GM23248 (cell line): Measurements from ENCODE around the gene C10orf62. TPM values are rescaled to one million over a fixed set of nuclear protein-coding genes. Genes with fewer than 3 reads are reported as not detected.
"Not testable (repeated sequence)": the region's sequence is repeated elsewhere in the genome, so short reads cannot be mapped to it uniquely, and the experiment has no call there.

ENCODE experiments used
- DNase-seq: peaks from one replicate; pipeline ENCODE4 v3.0.0-alpha.2; 2015
- H2AFZ ChIP-seq: fragments of 200-600 bp; sonication (generic); 2 replicates; pipeline ENCODE4 v1.6.1; 2016; ENCODE audit warnings: antibody characterized with exemption
- H3F3A ChIP-seq: fragments of 200-600 bp; sonication (generic); 2 replicates; pipeline ENCODE4 v1.6.1; 2016; ENCODE audit warnings: mild to moderate bottlenecking, antibody characterized with exemption, mixed run types; ENCODE audit not compliant: insufficient read depth
- H3K27ac ChIP-seq: fragments of 200-600 bp; sonication (generic); 2 replicates; pipeline ENCODE4 v1.5.1; 2016; ENCODE audit warnings: mild to moderate bottlenecking
- H3K27me3 ChIP-seq: fragments of 200-600 bp; sonication (generic); replicated peaks from 2 replicates; pipeline ENCODE4 v1.6.1; 2016; ENCODE audit warnings: mild to moderate bottlenecking; ENCODE audit not compliant: insufficient read depth
- H3K36me3 ChIP-seq: fragments of 200-600 bp; sonication (generic); 2 replicates; pipeline ENCODE4 v1.6.1; 2016; ENCODE audit warnings: low read depth, mild to moderate bottlenecking
- H3K4me1 ChIP-seq: fragments of 200-600 bp; sonication (generic); 2 replicates; pipeline ENCODE4 v1.6.1; 2016; ENCODE audit warnings: mild to moderate bottlenecking; ENCODE audit not compliant: insufficient read depth
- H3K4me2 ChIP-seq: fragments of 200-600 bp; sonication (generic); one replicate; pipeline ENCODE4 v1.6.1; 2016; ENCODE audit warnings: mild to moderate bottlenecking; ENCODE audit not compliant: unreplicated experiment
- H3K4me3 ChIP-seq: fragments of 200-600 bp; sonication (generic); 2 replicates; pipeline ENCODE4 v1.5.1; 2016; ENCODE audit warnings: mild to moderate bottlenecking
- H3K79me2 ChIP-seq: fragments of 200-600 bp; sonication (generic); 2 replicates; pipeline ENCODE4 v1.6.1; 2016; ENCODE audit warnings: mild to moderate bottlenecking; ENCODE audit not compliant: insufficient read depth
- H3K9ac ChIP-seq: fragments of 200-600 bp; sonication (generic); 2 replicates; pipeline ENCODE4 v1.6.1; 2016; ENCODE audit warnings: mild to moderate bottlenecking
- H3K9me2 ChIP-seq: fragments of 200-600 bp; sonication (generic); 2 replicates; pipeline ENCODE4 v1.6.1; 2016; ENCODE audit warnings: mixed run types, mild to moderate bottlenecking, moderate library complexity; ENCODE audit not compliant: insufficient read depth
- H3K9me3 ChIP-seq: fragments of 200-600 bp; sonication (generic); one replicate; pipeline ENCODE4 v1.6.1; 2017; ENCODE audit warnings: low read depth
- H4K20me1 ChIP-seq: fragments of 200-600 bp; sonication (generic); 2 replicates; pipeline ENCODE4 v1.6.0; 2016; ENCODE audit not compliant: insufficient read depth
- EZH2 ChIP-seq: fragments of 200-600 bp; sonication (generic); IDR thresholded peaks from 2 replicates; pipeline ENCODE4 v1.6.1; 2018; ENCODE audit warnings: antibody characterized with exemption, mild to moderate bottlenecking; ENCODE audit not compliant: insufficient read depth, poor library complexity, severe bottlenecking
- EZH2phosphoT487 ChIP-seq: fragments of 200-600 bp; sonication (generic); IDR thresholded peaks from 2 replicates; pipeline ENCODE4 v1.6.1; 2018; ENCODE audit warnings: antibody characterized with exemption, moderate library complexity, mild to moderate bottlenecking, low read depth; ENCODE audit not compliant: insufficient read depth
- WGBS, 2 experiments: methylation state at CpG; one replicate each; pipeline ENCODE4 v1.1.6; 2015 to 2017; ENCODE audit warnings: low lambda C conversion rate in 2 of 2, low coverage in 1 of 2; ENCODE audit errors: missing lambda C conversion rate in 2 of 2; 5-methylcytosine and 5-hydroxymethylcytosine counted together
- in situ Hi-C: fragments of 300-500 bp; cut with MboI; formaldehyde crosslinking; loops from 2 replicates; pipeline ENCODE4 v1.15.0; 2020
- polyA plus RNA-seq: library from polyadenylated mRNA; unstranded; fragments of >200 nt; fragmentation: Nextera tagmentation; extraction: Ambion mirVana; gene quantifications from 2 replicates; pipeline ENCODE4 v1.2.1, GENCODE V29; 2016
- total RNA-seq: library from RNA; depleted of rRNA; stranded (reverse); fragments of >200 nt; shearing (Covaris generic); gene quantifications from 2 replicates; pipeline ENCODE4 v1.2.3, GENCODE V29; 2014

C10orf62 gene
- total and polyA plus RNA-seq, 2 experiments from 2014 or later: not detected

DNA sequence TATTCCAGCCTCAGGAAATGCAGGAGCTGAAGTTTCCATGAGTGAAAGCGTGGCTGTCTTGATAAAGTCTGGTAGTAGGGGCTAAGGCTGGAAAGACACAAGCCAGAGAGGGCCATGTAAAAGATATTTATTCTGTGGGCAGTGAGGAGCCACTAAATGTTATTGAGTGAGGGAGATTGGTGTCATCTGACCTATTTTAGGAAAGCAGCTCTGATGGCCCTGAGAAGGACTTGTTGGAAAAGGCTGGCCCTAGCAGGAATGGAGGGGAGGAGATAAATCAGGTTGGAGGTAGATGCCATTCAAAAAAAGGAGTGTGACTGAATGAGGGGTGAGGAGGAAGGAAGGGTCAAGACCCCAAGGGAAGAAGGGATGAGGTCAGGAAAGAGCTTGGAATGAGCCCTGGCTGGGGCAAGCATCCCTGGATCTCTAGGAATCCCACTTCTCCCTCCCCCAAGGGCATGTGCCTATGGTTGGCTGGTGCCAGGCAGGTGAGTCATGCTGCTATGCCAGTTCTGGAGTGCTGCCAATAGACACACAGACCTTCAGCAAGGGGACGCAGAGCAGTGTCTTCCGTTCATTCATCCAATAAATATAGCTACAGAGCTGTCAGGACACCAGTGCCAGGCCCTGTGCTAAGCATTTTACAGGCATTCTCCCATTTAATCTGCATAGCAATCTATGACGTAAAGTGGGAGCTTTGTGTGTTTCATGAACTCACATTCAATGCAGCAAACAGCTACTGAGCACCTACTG is 15.0 kb upstream of the C10orf62 start:
- Histone ChIP-seq H3K4me2 (no peak overlapping the region), H4K20me1 (no peaks in the 10 kb centered on the region), H3K79me2 (no peaks in the 10 kb centered on the region), H3K27me3 (no peaks in the 10 kb centered on the region), H2AFZ (no peak overlapping the region), H3K4me3 (no peak overlapping the region), H3K4me1 (peaks cover 14% of the 10 kb centered on the region), H3K9me2 (no peaks in the 10 kb centered on the region), H3K9me3 (no peaks in the 10 kb centered on the region), H3K36me3 (no peaks in the 10 kb centered on the region; the same call in 1 of the 2 replicates), H3K27ac (no peak overlapping the region; the same call in 1 of the 2 replicates), H3K9ac (no peak overlapping the region), H3F3A (no peaks in the 10 kb centered on the region)
- TF ChIP-seq EZH2phosphoT487 (no peak), EZH2 (no peak)
- 64 to 67% methylated on average over 4 of the region's 4 CpGs for WGBS, 2 experiments
- peak; percentile 88 for DNase-seq
- in situ Hi-C loops: no loop called here

- H2AFZ ChIP-seq: no peak overlapping the region
- H3F3A ChIP-seq: no peaks in the 10 kb centered on the region
- no peaks in the 10 kb centered on the region for H3K9me2 ChIP-seq
- H3K4me1 ChIP-seq: peaks cover 14% of the 10 kb centered on the region
- TF ChIP-seq EZH2phosphoT487 (no peak), EZH2 (no peak)
- no peak overlapping the region for H3K9ac ChIP-seq
- H3K4me2 ChIP-seq: no peak overlapping the region
- no peaks in the 10 kb centered on the region for H3K79me2 ChIP-seq
- H3K9me3 ChIP-seq: no peaks in the 10 kb centered on the region
- no peak overlapping the region for H3K4me3 ChIP-seq
- in situ Hi-C loops: no loop called here
- no peaks in the 10 kb centered on the region for H4K20me1 ChIP-seq
- H3K27ac ChIP-seq: no peak overlapping the region
- WGBS, 2 experiments: 74 to 76% methylated on average over 6 of the region's 6 CpGs
- no peaks in the 10 kb centered on the region for H3K27me3 ChIP-seq
- H3K36me3 ChIP-seq: no peaks in the 10 kb centered on the region
- DNase-seq: peak; percentile 33
Measured at GRCh38 chr10:97575127-97575668, 14.3 kb upstream of the C10orf62 start.

DNA sequence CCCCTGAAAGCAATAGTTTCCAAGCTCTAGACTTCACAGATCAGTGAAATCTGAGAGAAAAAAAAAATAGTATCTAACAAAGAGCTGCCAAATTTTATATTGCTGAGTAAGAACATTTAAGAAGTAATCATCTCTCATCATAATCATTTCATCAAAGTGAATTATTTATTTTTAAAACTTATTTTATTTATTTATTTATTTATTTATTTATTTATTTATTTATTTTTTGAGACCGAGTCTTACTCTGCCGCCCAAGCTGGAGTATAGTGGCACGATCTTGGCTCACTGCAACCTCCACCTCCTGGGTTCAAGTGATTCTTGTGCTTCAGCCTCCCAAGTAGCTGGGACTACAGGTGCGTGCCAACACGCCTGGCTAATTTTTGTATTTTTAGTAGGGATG is 13.0 kb upstream of the C10orf62 start:
- H2AFZ ChIP-seq, H3K9me3 ChIP-seq, H3K27ac ChIP-seq, H3K4me2 ChIP-seq, H3K27me3 ChIP-seq, DNase-seq, H3K9me2 ChIP-seq, in situ Hi-C loops, H3K4me3 ChIP-seq, H3K36me3 ChIP-seq, H4K20me1 ChIP-seq, H3F3A ChIP-seq, H3K9ac ChIP-seq, H3K79me2 ChIP-seq: not testable (repeated sequence)
- 62 to 63% methylated on average over 5 of the region's 5 CpGs for WGBS, 2 experiments
- H3K4me1 ChIP-seq: peaks cover 14% of the 10 kb centered on the region

GRCh38 chr10:97577701-97578100 is 11.8 kb upstream of the C10orf62 start:
- Histone ChIP-seq H3F3A (no peaks in the 10 kb centered on the region), H3K4me1 (peaks cover 14% of the 10 kb centered on the region), H3K9ac (no peak overlapping the region), H2AFZ (no peak overlapping the region), H3K27ac (no peak overlapping the region), H3K79me2 (no peaks in the 10 kb centered on the region), H3K4me3 (no peak overlapping the region), H4K20me1 (no peaks in the 10 kb centered on the region), H3K9me3 (no peaks in the 10 kb centered on the region), H3K4me2 (no peak overlapping the region), H3K36me3 (no peaks in the 10 kb centered on the region), H3K27me3 (no peaks in the 10 kb centered on the region), H3K9me2 (no peaks in the 10 kb centered on the region)
- in situ Hi-C loops: no loop called here
- no peak for TF ChIP-seq EZH2phosphoT487
- TF ChIP-seq EZH2: no peak
- 64 to 66% methylated on average over 9 of the region's 9 CpGs for WGBS, 2 experiments
- DNase-seq: no peak
